ENCODE measurements around the gene DIO3.

- TF ChIP-seq, protein P1, sequence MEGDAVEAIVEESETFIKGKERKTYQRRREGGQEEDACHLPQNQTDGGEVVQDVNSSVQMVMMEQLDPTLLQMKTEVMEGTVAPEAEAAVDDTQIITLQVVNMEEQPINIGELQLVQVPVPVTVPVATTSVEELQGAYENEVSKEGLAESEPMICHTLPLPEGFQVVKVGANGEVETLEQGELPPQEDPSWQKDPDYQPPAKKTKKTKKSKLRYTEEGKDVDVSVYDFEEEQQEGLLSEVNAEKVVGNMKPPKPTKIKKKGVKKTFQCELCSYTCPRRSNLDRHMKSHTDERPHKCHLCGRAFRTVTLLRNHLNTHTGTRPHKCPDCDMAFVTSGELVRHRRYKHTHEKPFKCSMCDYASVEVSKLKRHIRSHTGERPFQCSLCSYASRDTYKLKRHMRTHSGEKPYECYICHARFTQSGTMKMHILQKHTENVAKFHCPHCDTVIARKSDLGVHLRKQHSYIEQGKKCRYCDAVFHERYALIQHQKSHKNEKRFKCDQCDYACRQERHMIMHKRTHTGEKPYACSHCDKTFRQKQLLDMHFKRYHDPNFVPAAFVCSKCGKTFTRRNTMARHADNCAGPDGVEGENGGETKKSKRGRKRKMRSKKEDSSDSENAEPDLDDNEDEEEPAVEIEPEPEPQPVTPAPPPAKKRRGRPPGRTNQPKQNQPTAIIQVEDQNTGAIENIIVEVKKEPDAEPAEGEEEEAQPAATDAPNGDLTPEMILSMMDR (IDR thresholded peaks at IDR 0.05), result no peak
- TF ChIP-seq ZFX (IDR thresholded peaks at IDR 0.05; ENCODE audit: borderline replicate concordance), result no peak
Measured at GRCh38 chr14:101596742-101597141, 35.4 kb downstream of the DIO3 start.
